Vagina (tissue), 2 donors: Measurements from ENCODE around the gene HIPK2.

Experiments used
- POLR2A ChIP-seq, 2 donors: fragments of 450-650 bp; IDR thresholded peaks; one replicate each; pipeline ENCODE4 v1.6.1; 2017; ENCODE audit warnings: antibody characterized with exemption in 2 of 2, mild to moderate bottlenecking in 2 of 2, moderate library complexity in 2 of 2
- TF ChIP-seq, protein P1 (sequence below), 3 experiments: fragments of 450-650 bp in 2 of 3; fragments of 200-600 bp in 1 of 3; sonication (generic) in 1 of 3; IDR thresholded peaks; one replicate each; pipeline ENCODE4 v1.5.1; 2017 to 2019; ENCODE audit warnings: antibody characterized with exemption in 3 of 3, mild to moderate bottlenecking in 2 of 3, moderate library complexity in 2 of 3

DNA sequence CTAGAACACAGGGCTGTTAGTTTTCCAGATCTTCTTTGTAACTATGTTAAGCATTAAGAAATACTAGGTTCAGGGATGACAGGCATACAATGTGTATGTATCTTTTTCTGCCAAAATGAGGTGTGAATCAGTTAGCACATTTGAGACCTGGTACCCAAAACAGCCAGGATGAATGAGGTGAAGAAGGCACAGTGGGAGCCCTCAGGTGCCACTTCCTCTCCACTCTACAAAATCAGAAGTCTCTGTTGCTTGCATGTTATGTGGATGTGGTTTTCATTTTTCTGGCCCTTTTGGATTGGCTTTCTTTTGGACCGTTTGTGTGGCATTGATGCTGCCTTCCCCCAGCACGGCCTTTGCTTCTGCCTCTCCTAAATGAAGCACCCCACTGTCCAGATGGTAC is 35.9 kb upstream of the HIPK2 start:
- TF ChIP-seq, protein P1, sequence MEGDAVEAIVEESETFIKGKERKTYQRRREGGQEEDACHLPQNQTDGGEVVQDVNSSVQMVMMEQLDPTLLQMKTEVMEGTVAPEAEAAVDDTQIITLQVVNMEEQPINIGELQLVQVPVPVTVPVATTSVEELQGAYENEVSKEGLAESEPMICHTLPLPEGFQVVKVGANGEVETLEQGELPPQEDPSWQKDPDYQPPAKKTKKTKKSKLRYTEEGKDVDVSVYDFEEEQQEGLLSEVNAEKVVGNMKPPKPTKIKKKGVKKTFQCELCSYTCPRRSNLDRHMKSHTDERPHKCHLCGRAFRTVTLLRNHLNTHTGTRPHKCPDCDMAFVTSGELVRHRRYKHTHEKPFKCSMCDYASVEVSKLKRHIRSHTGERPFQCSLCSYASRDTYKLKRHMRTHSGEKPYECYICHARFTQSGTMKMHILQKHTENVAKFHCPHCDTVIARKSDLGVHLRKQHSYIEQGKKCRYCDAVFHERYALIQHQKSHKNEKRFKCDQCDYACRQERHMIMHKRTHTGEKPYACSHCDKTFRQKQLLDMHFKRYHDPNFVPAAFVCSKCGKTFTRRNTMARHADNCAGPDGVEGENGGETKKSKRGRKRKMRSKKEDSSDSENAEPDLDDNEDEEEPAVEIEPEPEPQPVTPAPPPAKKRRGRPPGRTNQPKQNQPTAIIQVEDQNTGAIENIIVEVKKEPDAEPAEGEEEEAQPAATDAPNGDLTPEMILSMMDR (IDR thresholded peaks at IDR 0.05), result no peak
- TF ChIP-seq POLR2A (IDR thresholded peaks at IDR 0.05), result no peak
